Skin epidermis (tissue), 12 donors: Measurements from ENCODE around the gene TMOD1.

ENCODE experiments used
- H3K27ac ChIP-seq, 21 experiments: fragments of 200-600 bp; sonication (generic) in 11 of 21; one replicate each; pipeline ENCODE4 v1.5.0; 2020; ENCODE audit warnings: mild to moderate bottlenecking in 3 of 21, inconsistent platforms in 2 of 21, moderate library complexity in 2 of 21
- H3K4me3 ChIP-seq, 7 experiments: fragments of 200-600 bp; sonication (generic) in 2 of 7; one replicate each; pipeline ENCODE4 v1.5.0; 2020; ENCODE audit warnings: inconsistent platforms in 2 of 7, mild to moderate bottlenecking in 2 of 7, moderate library complexity in 1 of 7

TMOD1 gene

DNA sequence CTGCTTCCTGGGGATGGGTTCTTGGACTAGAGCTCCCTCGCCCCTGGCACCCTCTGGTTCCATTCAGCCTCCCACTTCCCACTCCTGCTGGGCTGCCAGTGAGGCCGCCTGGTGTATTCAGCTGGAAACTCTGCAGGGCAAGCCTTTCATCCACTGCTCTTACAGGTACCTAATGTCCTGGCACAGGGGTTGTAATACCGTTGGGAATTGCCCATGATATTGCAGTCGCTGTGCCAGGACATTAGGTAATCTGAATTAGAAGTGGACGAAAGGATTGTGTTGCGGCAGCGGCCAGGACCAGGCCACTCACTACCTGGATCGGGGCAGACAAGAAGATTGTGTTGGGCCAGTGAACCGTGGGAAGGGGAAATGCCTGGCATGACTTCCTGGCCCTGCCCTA lies 13.1 kb downstream of the TMOD1 start:
- Histone ChIP-seq H3K4me3 (no peak overlapping the region), H3K27ac (no peak overlapping the region)

DNA sequence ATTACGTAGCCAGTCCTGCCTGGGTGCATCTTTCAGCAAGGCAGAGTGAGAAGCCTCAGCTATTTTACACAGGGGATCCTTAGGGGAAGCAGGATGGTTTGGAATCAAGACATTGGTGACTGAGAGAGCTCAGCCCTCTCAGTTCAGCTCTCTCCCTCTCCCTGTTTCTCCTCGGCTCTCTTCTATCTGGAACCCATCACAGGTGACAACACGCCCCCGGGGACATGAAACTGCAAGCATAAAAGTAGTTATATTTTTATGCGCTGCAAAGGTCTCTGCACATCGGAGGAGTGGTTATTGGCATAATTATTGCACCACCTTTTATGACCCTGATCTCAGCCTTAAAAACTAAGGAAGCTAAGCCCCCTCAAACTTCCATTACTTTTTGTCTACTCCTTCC lies 14.2 kb downstream of the TMOD1 start:
- Histone ChIP-seq H3K27ac (no peak overlapping the region), H3K4me3 (no peak overlapping the region)

- no peak overlapping the region for H3K27ac ChIP-seq
- H3K4me3 ChIP-seq: no peak overlapping the region
Measured at GRCh38 chr9:97516111-97516510, 14.6 kb downstream of the TMOD1 start.

DNA sequence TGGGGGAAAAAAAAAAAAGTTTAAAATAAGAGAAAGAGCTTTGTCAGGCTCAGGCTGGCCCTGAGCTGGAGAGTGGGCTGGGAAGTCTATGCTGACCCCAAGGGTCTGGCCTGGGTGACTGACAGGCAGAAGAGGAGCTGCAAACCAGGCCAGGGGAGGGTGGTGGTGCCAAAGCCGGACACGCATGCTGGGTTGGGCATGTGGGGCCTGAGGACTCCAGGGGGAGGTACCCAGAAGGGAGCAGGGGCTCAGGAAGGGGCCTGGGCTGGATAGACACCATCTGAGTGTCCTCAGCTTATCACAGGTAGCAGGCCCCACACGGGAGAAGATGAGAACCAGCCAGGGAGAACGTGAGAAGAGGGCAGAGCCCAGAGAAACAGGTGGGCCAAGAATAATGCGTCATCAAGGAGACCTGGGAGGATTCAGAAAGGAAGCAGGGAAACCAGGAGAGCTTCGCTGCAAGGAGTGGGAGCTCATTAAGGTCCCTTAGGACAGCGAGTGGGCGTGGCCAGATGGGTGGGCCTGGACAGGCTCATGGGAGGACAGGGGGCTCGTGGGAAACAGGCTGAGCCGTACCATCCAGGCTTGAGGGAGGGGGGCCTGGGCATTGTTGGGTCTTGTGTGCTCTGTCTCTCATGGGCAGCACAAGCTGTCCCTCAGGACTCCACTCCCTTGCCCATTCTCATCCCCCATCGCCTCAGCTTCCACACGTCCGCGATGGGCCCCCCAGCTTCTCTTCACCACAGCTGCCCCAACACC lies 16.0 kb downstream of the TMOD1 start:
- no peak overlapping the region for H3K4me3 ChIP-seq
- H3K27ac ChIP-seq: no peak overlapping the region

DNA sequence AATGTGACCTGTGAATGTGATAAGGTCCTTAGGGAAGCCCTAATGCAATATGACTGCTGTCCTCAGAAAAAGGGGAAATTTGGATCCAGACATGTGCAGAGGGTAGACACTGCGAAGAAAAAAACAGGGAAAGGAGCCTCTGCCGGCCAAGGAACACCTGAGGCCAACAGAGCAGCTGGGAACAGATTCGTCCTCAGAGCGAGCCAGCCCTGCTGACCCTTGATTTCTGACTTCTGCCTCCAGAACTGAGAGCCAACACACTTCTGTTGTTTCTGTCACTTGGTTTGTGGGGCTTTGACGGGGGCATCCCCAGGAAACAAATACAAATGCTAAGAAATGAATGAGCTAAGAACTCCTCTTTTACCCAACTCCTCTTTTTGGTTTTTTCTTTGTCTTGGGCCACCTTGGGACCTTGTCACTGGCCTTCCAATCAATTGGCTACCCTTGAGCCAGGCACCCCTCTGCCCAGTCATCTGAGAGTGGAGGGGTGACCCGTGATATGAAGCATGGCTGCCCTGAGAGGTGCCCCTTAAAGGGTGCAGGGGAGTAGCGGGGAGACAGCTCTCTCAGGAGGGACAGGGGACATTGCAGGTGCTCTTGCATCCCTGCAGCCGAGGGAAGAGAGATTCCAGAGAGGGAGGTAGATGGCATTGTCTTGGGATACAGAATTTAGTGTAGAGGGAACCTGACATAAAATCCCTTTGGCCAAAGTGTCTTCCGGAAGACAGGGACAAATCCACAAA lies 16.9 kb downstream of the TMOD1 start:
- no peak overlapping the region for H3K27ac ChIP-seq

GRCh38 chr9:97518909-97519307 lies 17.4 kb downstream of the TMOD1 start:
- H3K27ac ChIP-seq: no peak overlapping the region
- H3K4me3 ChIP-seq: no peak overlapping the region

More for the DNA sequence above, 16.9 kb downstream of the TMOD1 start:
- no peak overlapping the region for H3K4me3 ChIP-seq

DNA sequence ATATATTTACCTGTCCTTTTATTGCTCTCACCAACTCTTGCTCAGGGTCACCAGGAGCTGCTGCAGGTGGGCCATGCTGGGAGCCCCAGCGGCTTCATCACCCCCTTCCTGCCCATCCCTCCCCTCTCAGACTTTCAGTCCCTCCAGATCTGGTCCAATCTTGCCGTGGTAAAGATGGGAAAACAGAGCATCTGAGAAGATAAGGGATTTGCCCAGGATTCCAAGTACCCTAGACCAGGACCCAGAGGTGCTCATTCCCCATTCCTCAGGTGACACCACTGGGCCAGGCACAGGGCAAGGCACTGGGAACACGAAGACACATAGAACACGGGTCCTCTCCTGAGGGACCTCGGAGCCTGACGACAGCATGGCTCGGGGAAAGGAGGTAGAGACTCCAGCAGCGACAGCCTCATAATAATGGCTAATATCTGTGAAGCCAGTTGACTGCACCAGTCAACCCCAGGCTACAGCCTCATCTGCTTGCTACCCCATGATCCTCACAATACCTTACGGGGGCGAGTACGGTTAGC lies 18.0 kb downstream of the TMOD1 start:
- Histone ChIP-seq H3K27ac (no peak overlapping the region), H3K4me3 (no peak overlapping the region)

GRCh38 chr9:97521576-97522333 lies 20.3 kb downstream of the TMOD1 start:
- Histone ChIP-seq H3K4me3 (no peak overlapping the region), H3K27ac (no peak overlapping the region)

GRCh38 chr9:97524424-97524823 lies 23.0 kb downstream of the TMOD1 start:
- H3K4me3 ChIP-seq: no peak overlapping the region
- H3K27ac ChIP-seq: no peak overlapping the region

GRCh38 chr9:97525451-97525850 lies 24.0 kb downstream of the TMOD1 start:
- Histone ChIP-seq H3K27ac (no peak overlapping the region), H3K4me3 (no peak overlapping the region)

- Histone ChIP-seq H3K4me3 (no peak overlapping the region), H3K27ac (no peak overlapping the region)
Measured at GRCh38 chr9:97526895-97527575, 25.6 kb downstream of the TMOD1 start.

- H3K4me3 ChIP-seq: no peak overlapping the region
- H3K27ac ChIP-seq: no peak overlapping the region
Measured at GRCh38 chr9:97527626-97528528, 26.4 kb downstream of the TMOD1 start.

GRCh38 chr9:97528529-97529230 lies 27.2 kb downstream of the TMOD1 start:
- Histone ChIP-seq H3K27ac (peak overlapping the region in 3 of 21 experiments; percentile 10 to 43 (median 11)), H3K4me3 (no peak overlapping the region)

DNA sequence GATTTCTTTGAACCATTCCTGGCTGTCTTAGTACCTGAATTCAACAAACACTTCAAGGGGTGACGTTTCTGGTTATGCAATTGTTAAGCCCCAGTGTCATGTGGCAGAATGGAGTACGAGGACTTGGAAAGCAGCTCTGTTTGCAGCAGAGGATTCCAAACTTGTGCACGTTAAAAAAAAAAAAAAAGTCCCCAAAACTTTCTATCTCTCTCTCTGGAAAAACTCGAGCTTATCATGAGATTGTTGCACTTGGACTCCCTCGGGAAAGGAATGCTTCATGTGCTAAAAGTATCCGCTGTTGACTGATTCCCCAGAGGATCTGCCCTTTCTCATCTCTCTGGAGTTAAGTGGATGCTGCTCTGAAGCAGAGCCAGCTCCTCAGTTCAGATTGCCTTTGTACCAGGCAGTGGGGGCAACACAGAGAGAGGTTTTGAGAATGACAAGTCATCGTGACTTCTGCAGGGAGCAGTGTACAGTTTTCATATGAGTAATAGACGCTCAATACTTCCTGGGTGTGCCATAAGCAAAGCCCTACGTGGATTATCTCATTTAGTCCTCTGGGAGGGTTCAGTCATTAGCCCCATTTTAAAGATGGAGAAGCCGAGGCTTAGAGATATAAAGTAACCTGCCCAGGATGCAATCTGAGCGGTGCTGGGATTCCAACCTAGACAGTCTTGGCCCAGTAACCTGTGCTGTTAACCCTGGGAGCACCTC lies 28.1 kb downstream of the TMOD1 start:
- H3K27ac ChIP-seq: peak overlapping the region in 1 of 21 experiments; percentile 11

DNA sequence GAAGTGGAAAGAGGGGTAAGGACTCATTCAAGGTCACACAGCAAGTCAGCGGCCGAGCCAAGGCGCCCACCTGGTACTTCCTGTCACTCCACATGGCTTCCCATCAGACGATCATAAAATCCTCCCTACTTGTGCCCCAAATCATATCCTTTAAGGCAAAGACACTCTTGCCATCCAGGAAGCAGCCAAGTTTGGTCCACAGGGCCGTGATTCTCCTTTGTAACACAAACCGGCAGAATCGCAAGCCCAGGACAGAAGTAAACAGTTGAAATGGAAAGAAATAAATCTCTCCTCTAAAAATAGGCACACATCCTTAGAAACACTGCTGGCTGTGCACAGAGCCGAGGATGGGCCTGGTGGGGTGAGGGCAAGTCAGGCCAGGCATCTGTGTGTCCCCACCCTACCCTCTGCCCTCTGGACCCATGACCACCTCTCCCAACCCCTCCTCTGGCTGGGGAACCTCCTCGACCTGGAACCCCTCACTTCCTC lies 30.5 kb downstream of the TMOD1 start:
- no peak overlapping the region for H3K27ac ChIP-seq
- H3K4me3 ChIP-seq: no peak overlapping the region

More for the DNA sequence above, 28.1 kb downstream of the TMOD1 start:
- H3K4me3 ChIP-seq: no peak overlapping the region

GRCh38 chr9:97534185-97534584 lies 32.7 kb downstream of the TMOD1 start:
- Histone ChIP-seq H3K4me3 (no peak overlapping the region), H3K27ac (no peak overlapping the region)

DNA sequence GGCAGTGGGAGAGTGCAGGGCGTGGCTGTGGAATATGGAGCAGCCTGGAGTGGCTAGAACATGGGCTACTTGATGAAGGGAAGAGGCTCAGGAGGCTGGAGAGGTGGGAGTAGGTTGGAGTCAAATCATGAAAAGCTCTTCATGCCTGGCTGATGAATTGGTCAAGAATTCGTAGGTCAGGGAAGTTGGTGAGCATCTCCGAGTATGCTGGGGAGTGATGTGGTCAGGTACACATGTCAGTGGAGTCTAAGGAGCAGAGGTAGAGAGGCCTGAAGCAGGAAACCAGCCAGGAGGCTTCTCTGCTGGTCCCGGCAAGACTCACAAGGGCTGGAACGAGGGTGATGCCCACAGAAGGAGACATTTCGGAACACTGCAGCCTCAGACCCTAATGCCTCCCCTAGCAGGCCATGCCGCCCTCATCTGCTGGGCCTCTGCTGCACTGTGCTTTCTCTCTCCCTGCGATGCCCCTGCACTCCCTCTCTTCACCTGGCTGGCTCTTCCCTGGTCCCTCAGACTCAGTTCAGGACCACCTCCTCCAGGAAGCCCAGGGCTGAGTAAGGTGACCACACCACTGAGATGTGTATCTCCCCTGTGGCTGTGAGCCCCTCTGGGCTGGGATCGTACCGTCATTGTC lies 33.6 kb downstream of the TMOD1 start:
- H3K4me3 ChIP-seq: no peak overlapping the region
- no peak overlapping the region for H3K27ac ChIP-seq
